SK-N-SH (cell line): ENCODE data around the gene TPSB2. TPM values are rescaled to one million over a fixed set of nuclear protein-coding genes. Genes with fewer than 3 reads are reported as not detected.

Experiments
- CTCF ChIA-PET: fragments of 300-600, 350-600 bp; formaldehyde crosslinking; extraction: SDS; loops from one replicate; lab custom pipeline; 2021; lab: Yijun Ruan, JAX
- POLR2A ChIA-PET: fragments of 350-600 bp; sonication (Branson Sonifier 250); formaldehyde crosslinking; extraction: SDS; loops from one replicate; lab custom pipeline; 2020; ENCODE audit warnings: antibody characterized with exemption, inconsistent platforms; lab: Yijun Ruan, JAX
- DNase-seq: peaks from one replicate; pipeline ENCODE4 v3.0.0; 2012
- H2AFZ ChIP-seq: fragments of 200-600 bp; sonication (generic); 2 replicates; pipeline ENCODE4 v1.8.1; 2016; ENCODE audit warnings: antibody characterized with exemption, mild to moderate bottlenecking, low read depth
- H3F3A ChIP-seq: fragments of 200-600 bp; sonication (generic); replicated peaks from 2 replicates; pipeline ENCODE3; 2016; ENCODE audit warnings: antibody characterized with exemption, mild to moderate bottlenecking; ENCODE audit not compliant: insufficient read depth
- H3K27ac ChIP-seq, 2 experiments: fragments of 200-500 bp in 1 of 2; fragments of 200-600 bp in 1 of 2; sonication (Bioruptor generic) in 1 of 2; sonication (generic), shearing (Covaris generic) in 1 of 2; 2 replicates each; pipeline versions ENCODE4 v1.5.1 to v1.6.1; 2014 to 2016; ENCODE audit warnings: low read depth in 2 of 2, inconsistent platforms in 1 of 2, low read length in 1 of 2, mild to moderate bottlenecking in 1 of 2, mixed read lengths in 1 of 2
- H3K27me3 ChIP-seq: fragments of 200-600 bp; sonication (generic), shearing (Covaris generic); 2 replicates; pipeline ENCODE4 v1.6.1; 2016; ENCODE audit warnings: mixed run types; ENCODE audit not compliant: insufficient read depth
- H3K36me3 ChIP-seq, 2 experiments: fragments of 200-500 bp in 1 of 2; fragments of 200-600 bp in 1 of 2; sonication (Bioruptor generic) in 1 of 2; sonication (generic) in 1 of 2; replicated peaks in 1 of 2; 2 replicates each; pipeline versions ENCODE3 to v1.5.1; 2014 to 2016; ENCODE audit warnings: low read length in 1 of 2, mild to moderate bottlenecking in 1 of 2; ENCODE audit not compliant: insufficient read depth in 2 of 2, control insufficient read depth in 1 of 2
- H3K4me1 ChIP-seq, 2 experiments: fragments of 200-500 bp in 1 of 2; fragments of 200-600 bp in 1 of 2; sonication (Bioruptor generic) in 1 of 2; sonication (generic), shearing (Covaris generic) in 1 of 2; 2 replicates each; pipeline versions ENCODE4 v1.5.1 to v1.6.1; 2014 to 2016; ENCODE audit warnings: low read depth in 1 of 2, low read length in 1 of 2, mixed run types in 1 of 2; ENCODE audit not compliant: insufficient read depth in 2 of 2, control insufficient read depth in 1 of 2
- H3K4me2 ChIP-seq: fragments of 200-600 bp; sonication (generic), shearing (Covaris generic); 2 replicates; pipeline ENCODE4 v1.6.1; 2017; ENCODE audit warnings: mixed run types
- H3K4me3 ChIP-seq, 2 experiments: fragments of 200-500 bp in 1 of 2; fragments of 200-600 bp in 1 of 2; sonication (Bioruptor generic) in 1 of 2; sonication (generic), shearing (Covaris generic) in 1 of 2; 2 replicates each; pipeline versions ENCODE4 v1.5.1 to v1.8.1; 2014 to 2016; ENCODE audit warnings: low read depth in 2 of 2, inconsistent platforms in 1 of 2, low read length in 1 of 2, mild to moderate bottlenecking in 1 of 2, mixed read lengths in 1 of 2, moderate library complexity in 1 of 2
- H3K79me2 ChIP-seq: fragments of 200-600 bp; sonication (generic); 2 replicates; pipeline ENCODE4 v1.8.1; 2017; ENCODE audit warnings: mild to moderate bottlenecking; ENCODE audit not compliant: insufficient read depth
- H3K9ac ChIP-seq: fragments of 200-600 bp; sonication (generic); 2 replicates; pipeline ENCODE4 v1.6.1; 2017; ENCODE audit warnings: mixed run types
- H3K9me2 ChIP-seq: fragments of 200-600 bp; sonication (generic); 2 replicates; pipeline ENCODE4 v1.6.1; 2017; ENCODE audit warnings: mixed run types
- H3K9me3 ChIP-seq: fragments of 200-600 bp; sonication (generic); 2 replicates; pipeline ENCODE4 v1.6.1; 2017; ENCODE audit warnings: mixed run types, mild to moderate bottlenecking, moderate library complexity
- H4K20me1 ChIP-seq: fragments of 200-600 bp; sonication (generic); 2 replicates; pipeline ENCODE4 v1.6.1; 2017; ENCODE audit warnings: mild to moderate bottlenecking, mixed run types; ENCODE audit not compliant: insufficient read depth
- CHD2 ChIP-seq: fragments of 150-350 bp; IDR thresholded peaks from 2 replicates; pipeline ENCODE4 v1.6.1; 2018; ENCODE audit warnings: low read length; ENCODE audit not compliant: partially characterized antibody
- ELF1 ChIP-seq: IDR thresholded peaks from 2 replicates; pipeline ENCODE4 v1.4.0; 2012
- EP300 ChIP-seq, 2 experiments: IDR thresholded peaks; 2 replicates each; pipeline versions ENCODE4 v1.4.0 to v1.6.1; 2012; ENCODE audit warnings: borderline replicate concordance in 1 of 2, low read depth in 1 of 2, low read length in 1 of 2
- FOSL2 ChIP-seq: IDR thresholded peaks from 2 replicates; pipeline ENCODE4 v1.4.0; 2012; ENCODE audit warnings: low read depth, mild to moderate bottlenecking, moderate library complexity, borderline replicate concordance
- FOXJ3 ChIP-seq: sonication (generic); formaldehyde crosslinking; IDR thresholded peaks from 2 replicates; pipeline ENCODE4 v1.5.1; 2020; ENCODE audit warnings: mild to moderate bottlenecking, missing genetic modification reagents
- GABPA ChIP-seq: IDR thresholded peaks from 2 replicates; pipeline ENCODE4 v1.4.0; 2012; ENCODE audit warnings: low read depth, mild to moderate bottlenecking
- IRF3 ChIP-seq: fragments of 150-350 bp; IDR thresholded peaks from 2 replicates; pipeline ENCODE4 v1.6.1; 2016; ENCODE audit warnings: mild to moderate bottlenecking, low read depth, low read length
- JUND ChIP-seq: IDR thresholded peaks from 2 replicates; pipeline ENCODE4 v1.4.0; 2012
- MEF2A ChIP-seq: IDR thresholded peaks from 2 replicates; pipeline ENCODE4 v1.4.0; 2012; ENCODE audit warnings: low read depth, borderline replicate concordance
- MXI1 ChIP-seq: IDR thresholded peaks from 2 replicates; pipeline ENCODE4 v1.6.1; 2012; ENCODE audit warnings: mild to moderate bottlenecking, low read depth, low read length, improper control_type of control experiment
- NFIC ChIP-seq: IDR thresholded peaks from 2 replicates; pipeline ENCODE4 v1.4.0; 2012; ENCODE audit warnings: borderline replicate concordance
- NRF1 ChIP-seq: IDR thresholded peaks from 2 replicates; pipeline ENCODE4 v1.6.1; 2012; ENCODE audit warnings: low read depth, mild to moderate bottlenecking, low read length
- SIN3A ChIP-seq: IDR thresholded peaks from 2 replicates; pipeline ENCODE4 v1.6.1; 2012; ENCODE audit warnings: low read depth, mild to moderate bottlenecking, low read length, moderate library complexity, borderline replicate concordance
- SMC3 ChIP-seq: IDR thresholded peaks from 2 replicates; pipeline ENCODE4 v1.6.1; 2012; ENCODE audit warnings: low read depth, low read length, improper control_type of control experiment
- TAF1 ChIP-seq: IDR thresholded peaks from 2 replicates; pipeline ENCODE4 v1.6.1; 2012; ENCODE audit warnings: low read depth, mild to moderate bottlenecking, low read length, moderate library complexity, borderline replicate concordance
- YY1 ChIP-seq: IDR thresholded peaks from 2 replicates; pipeline ENCODE4 v1.4.0; 2012; ENCODE audit warnings: low read depth, mild to moderate bottlenecking
- WGBS: methylation state at CpG from one replicate; pipeline ENCODE4 v1.1.6; 2017; ENCODE audit warnings: low lambda C conversion rate; 5-methylcytosine and 5-hydroxymethylcytosine counted together
- polyA plus RNA-seq, 3 experiments: library from polyadenylated mRNA; depleted of rRNA; stranded (reverse); fragments of >200 nt; gene quantifications; 2 replicates each; pipeline ENCODE4 v1.2.3, GENCODE V29; 2012
- TF ChIP-seq, protein P1 (sequence below): IDR thresholded peaks from 2 replicates; pipeline ENCODE4 v1.4.0; 2012; ENCODE audit warnings: low read depth
- TF ChIP-seq, protein P2 (sequence below): fragments of 150-350 bp; IDR thresholded peaks from 2 replicates; pipeline ENCODE4 v1.6.1; 2017; ENCODE audit warnings: antibody characterized with exemption, low read length, low read depth, borderline replicate concordance
- TF ChIP-seq, protein P3 (sequence below): IDR thresholded peaks from 2 replicates; pipeline ENCODE4 v1.4.0; 2012; ENCODE audit warnings: low read depth, borderline replicate concordance
- TF ChIP-seq, protein P4 (sequence below): IDR thresholded peaks from 2 replicates; pipeline ENCODE4 v1.4.0; 2012; ENCODE audit warnings: low read depth, borderline replicate concordance

TPSB2 gene
- polyA plus RNA-seq, 1 of the 3 experiments (the other 2 are of a cell fraction): not detected

GRCh38 chr16:1212616-1213194 lies 17.3 kb downstream of the TPSB2 start:
- Histone ChIP-seq H3K4me2 (no peak overlapping the region), H3K27me3 (peaks cover 80% of the 10 kb centered on the region), H3K4me3 (no peak overlapping the region), H3K9me2 (no peaks in the 10 kb centered on the region), H2AFZ (no peak overlapping the region), H3K9me3 (no peaks in the 10 kb centered on the region), H3K79me2 (no peaks in the 10 kb centered on the region), H3K36me3 (no peaks in the 10 kb centered on the region), H3F3A (no peaks in the 10 kb centered on the region), H3K4me1 (no peaks in the 10 kb centered on the region), H3K27ac (no peak overlapping the region), H3K9ac (no peak overlapping the region), H4K20me1 (0 out of 2 replicates have a peak, but pooled peaks cover 2% of the 10 kb centered on the region)
- DNase-seq: no peak
- CTCF ChIA-PET: no interaction called here
- POLR2A ChIA-PET: no interaction called here
- TF ChIP-seq SIN3A (no peak), TAF1 (no peak), MEF2A (no peak)
- 72% methylated on average over 10 of the region's 40 CpGs for WGBS

GRCh38 chr16:1211451-1212268 lies 18.3 kb downstream of the TPSB2 start:
- POLR2A ChIA-PET: no interaction called here
- WGBS: 59% methylated on average over 29 of the region's 65 CpGs
- no peak for DNase-seq

More at GRCh38 chr16:1211451-1212268, 18.3 kb downstream of the TPSB2 start:
- Histone ChIP-seq H3K27me3 (peaks cover 80% of the 10 kb centered on the region), H3K79me2 (no peaks in the 10 kb centered on the region), H2AFZ (no peak overlapping the region), H3K4me3 (no peak overlapping the region), H3F3A (no peaks in the 10 kb centered on the region), H3K27ac (no peak overlapping the region), H3K9me3 (no peaks in the 10 kb centered on the region), H4K20me1 (0 out of 2 replicates have a peak, but pooled peaks cover 2% of the 10 kb centered on the region), H3K36me3 (no peaks in the 10 kb centered on the region), H3K4me1 (no peaks in the 10 kb centered on the region), H3K9me2 (no peaks in the 10 kb centered on the region), H3K4me2 (no peak overlapping the region), H3K9ac (no peak overlapping the region)
- TF ChIP-seq JUND: no peak
- TF ChIP-seq EP300 (IDR thresholded peaks at IDR 0.05; ENCODE audit: borderline replicate concordance in 1 of 2, low read depth in 1 of 2, low read length in 1 of 2): no peak
- TF ChIP-seq NFIC: no peak
- TF ChIP-seq, protein P1, sequence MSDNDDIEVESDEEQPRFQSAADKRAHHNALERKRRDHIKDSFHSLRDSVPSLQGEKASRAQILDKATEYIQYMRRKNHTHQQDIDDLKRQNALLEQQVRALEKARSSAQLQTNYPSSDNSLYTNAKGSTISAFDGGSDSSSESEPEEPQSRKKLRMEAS: no peak
- no peak for TF ChIP-seq IRF3
- TF ChIP-seq YY1: no peak
- TF ChIP-seq SMC3: no peak
- TF ChIP-seq, protein P2, sequence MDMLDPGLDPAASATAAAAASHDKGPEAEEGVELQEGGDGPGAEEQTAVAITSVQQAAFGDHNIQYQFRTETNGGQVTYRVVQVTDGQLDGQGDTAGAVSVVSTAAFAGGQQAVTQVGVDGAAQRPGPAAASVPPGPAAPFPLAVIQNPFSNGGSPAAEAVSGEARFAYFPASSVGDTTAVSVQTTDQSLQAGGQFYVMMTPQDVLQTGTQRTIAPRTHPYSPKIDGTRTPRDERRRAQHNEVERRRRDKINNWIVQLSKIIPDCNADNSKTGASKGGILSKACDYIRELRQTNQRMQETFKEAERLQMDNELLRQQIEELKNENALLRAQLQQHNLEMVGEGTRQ: no peak
- TF ChIP-seq GABPA: no peak
- TF ChIP-seq, protein P3, sequence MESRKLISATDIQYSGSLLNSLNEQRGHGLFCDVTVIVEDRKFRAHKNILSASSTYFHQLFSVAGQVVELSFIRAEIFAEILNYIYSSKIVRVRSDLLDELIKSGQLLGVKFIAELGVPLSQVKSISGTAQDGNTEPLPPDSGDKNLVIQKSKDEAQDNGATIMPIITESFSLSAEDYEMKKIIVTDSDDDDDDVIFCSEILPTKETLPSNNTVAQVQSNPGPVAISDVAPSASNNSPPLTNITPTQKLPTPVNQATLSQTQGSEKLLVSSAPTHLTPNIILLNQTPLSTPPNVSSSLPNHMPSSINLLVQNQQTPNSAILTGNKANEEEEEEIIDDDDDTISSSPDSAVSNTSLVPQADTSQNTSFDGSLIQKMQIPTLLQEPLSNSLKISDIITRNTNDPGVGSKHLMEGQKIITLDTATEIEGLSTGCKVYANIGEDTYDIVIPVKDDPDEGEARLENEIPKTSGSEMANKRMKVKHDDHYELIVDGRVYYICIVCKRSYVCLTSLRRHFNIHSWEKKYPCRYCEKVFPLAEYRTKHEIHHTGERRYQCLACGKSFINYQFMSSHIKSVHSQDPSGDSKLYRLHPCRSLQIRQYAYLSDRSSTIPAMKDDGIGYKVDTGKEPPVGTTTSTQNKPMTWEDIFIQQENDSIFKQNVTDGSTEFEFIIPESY: no peak
- TF ChIP-seq NRF1: no peak
- no peak for TF ChIP-seq CHD2
- no peak for TF ChIP-seq ELF1
- no peak for TF ChIP-seq MXI1
- TF ChIP-seq, protein P4, sequence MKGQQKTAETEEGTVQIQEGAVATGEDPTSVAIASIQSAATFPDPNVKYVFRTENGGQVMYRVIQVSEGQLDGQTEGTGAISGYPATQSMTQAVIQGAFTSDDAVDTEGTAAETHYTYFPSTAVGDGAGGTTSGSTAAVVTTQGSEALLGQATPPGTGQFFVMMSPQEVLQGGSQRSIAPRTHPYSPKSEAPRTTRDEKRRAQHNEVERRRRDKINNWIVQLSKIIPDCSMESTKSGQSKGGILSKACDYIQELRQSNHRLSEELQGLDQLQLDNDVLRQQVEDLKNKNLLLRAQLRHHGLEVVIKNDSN: no peak
- TF ChIP-seq FOXJ3 (CRISPR knock-in tag): no peak
- TF ChIP-seq FOSL2: no peak
- CTCF ChIA-PET: no interaction called here
